GM18951 (cell line): ENCODE results near the gene MAP1LC3B.
"Not testable (repeated sequence)": the region's sequence is repeated elsewhere in the genome, so short reads cannot be mapped to it uniquely, and the experiment has no call there.

Source experiments
- POLR2A ChIP-seq: IDR thresholded peaks from 4 replicates; pipeline ENCODE4 v1.6.1; 2011; ENCODE audit warnings: mild to moderate bottlenecking; ENCODE audit not compliant: insufficient read length, insufficient read depth; ENCODE audit errors: extremely low read depth
- in situ Hi-C: fragments of 300-500 bp; cut with MboI; formaldehyde crosslinking; loops from one replicate; pipeline ENCODE4 v1.12.0; 2022; ENCODE audit warnings: low sequenced_read_pairs, mixed read lengths, inconsistent platforms; ENCODE audit not compliant: unreplicated experiment

The MAP1LC3B gene

DNA sequence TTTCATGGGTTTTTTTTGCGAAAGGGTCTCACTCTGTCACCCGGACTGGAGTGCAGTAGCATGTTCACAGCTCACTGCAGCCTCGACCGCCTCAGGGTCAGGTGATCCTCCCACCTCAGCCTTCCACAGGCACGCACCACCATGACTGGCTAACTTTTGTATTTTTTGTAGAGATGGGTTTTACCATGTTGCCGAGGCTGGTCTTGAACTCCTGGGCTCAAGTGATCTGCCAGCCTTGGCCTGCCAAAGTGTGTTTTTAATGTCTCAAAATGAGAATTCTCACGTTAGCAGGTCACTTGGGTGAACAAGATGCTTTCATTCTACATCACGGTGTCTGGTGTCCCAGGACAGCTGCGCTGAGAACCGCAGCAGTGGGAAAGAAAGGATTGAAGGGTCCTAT, 11.7 kb upstream of the MAP1LC3B start:
- TF ChIP-seq POLR2A: no peak
- in situ Hi-C loops: no loop called here

- in situ Hi-C loops: no loop called here
Observed at GRCh38 chr16:87380881-87381280, 11.3 kb upstream of the MAP1LC3B start.

DNA sequence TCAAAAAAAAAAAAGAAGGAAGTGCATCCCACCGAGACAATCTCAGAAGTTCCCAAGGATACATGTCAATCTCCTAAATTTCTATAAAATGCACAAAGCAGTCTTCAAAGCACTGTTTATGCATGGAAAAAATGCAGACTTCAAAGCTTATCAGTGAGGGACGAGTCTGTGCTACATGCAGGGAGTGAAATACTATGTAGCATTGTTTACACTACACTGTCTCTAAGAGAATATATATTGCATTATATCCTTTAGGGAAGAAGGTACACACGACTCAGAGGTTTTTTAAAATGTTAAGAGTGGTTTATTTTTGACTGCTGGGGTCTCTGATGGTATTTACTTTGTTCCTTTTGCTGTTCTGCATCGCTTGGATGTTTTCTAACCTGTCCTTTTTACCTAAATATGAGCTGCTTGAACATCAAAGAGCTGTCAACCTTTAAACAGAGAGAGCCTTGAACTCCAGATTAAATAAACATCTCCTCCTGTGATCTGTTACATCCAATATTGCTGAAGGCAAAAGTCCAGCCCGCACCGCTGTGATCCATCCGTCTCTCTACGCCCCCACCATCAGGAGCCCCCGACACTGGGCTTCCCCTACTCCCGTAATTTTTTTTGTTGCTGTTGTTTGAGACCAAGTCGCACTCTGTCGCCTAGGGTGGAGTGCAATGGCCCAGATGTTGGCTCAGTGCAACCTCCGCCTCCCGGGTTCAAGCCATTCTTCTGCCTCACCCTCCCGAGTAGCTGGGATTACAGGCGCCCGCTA, 9.9 kb upstream of the MAP1LC3B start:
- no peak for TF ChIP-seq POLR2A
- in situ Hi-C loops: no loop called here

More at GRCh38 chr16:87380881-87381280, 11.3 kb upstream of the MAP1LC3B start:
- no peak for TF ChIP-seq POLR2A

- in situ Hi-C loops: no loop called here
- peak; percentile 86 for TF ChIP-seq POLR2A
Observed at GRCh38 chr16:87383505-87384161, 8.5 kb upstream of the MAP1LC3B start, which contains the start of gene FBXO31. Gene FBXO31, minus strand, starts transcription at chr16:87383776. Its CDS starts 32 bp downstream, at chr16:87383744.

GRCh38 chr16:87384162-87384874, 7.8 kb upstream of the MAP1LC3B start:
- no peak for TF ChIP-seq POLR2A
- in situ Hi-C loops: no loop called here

DNA sequence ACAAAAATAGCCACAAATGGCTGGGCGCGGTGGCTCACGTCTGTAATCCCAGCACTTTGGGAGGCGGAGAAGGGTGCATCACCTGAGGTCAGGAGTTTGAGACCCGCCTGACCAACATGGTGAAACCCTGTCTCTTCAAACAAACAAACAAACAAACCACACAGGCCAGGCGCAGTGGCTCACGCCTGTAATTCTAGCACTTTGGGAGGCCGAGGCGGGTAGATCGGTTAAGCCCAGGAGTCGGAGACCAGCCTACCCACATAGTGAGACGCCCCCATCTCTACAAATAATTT, 7.3 kb upstream of the MAP1LC3B start:
- in situ Hi-C loops: not testable (repeated sequence)

- no peak for TF ChIP-seq POLR2A
- in situ Hi-C loops: no loop called here
Observed at GRCh38 chr16:87387942-87388817, 4.0 kb upstream of the MAP1LC3B start.

GRCh38 chr16:87388818-87389134, 3.4 kb upstream of the MAP1LC3B start:
- no peak for TF ChIP-seq POLR2A
- in situ Hi-C loops: no loop called here

- no peak for TF ChIP-seq POLR2A
- in situ Hi-C loops: no loop called here
Observed at GRCh38 chr16:87389245-87389644, 2.9 kb upstream of the MAP1LC3B start.

- in situ Hi-C loops: not testable (repeated sequence)
Observed at GRCh38 chr16:87389914-87390313, 2.2 kb upstream of the MAP1LC3B start.

- no peak for TF ChIP-seq POLR2A
- in situ Hi-C loops: no loop called here
Observed at GRCh38 chr16:87390641-87391323, 1.4 kb upstream of the MAP1LC3B start.

DNA sequence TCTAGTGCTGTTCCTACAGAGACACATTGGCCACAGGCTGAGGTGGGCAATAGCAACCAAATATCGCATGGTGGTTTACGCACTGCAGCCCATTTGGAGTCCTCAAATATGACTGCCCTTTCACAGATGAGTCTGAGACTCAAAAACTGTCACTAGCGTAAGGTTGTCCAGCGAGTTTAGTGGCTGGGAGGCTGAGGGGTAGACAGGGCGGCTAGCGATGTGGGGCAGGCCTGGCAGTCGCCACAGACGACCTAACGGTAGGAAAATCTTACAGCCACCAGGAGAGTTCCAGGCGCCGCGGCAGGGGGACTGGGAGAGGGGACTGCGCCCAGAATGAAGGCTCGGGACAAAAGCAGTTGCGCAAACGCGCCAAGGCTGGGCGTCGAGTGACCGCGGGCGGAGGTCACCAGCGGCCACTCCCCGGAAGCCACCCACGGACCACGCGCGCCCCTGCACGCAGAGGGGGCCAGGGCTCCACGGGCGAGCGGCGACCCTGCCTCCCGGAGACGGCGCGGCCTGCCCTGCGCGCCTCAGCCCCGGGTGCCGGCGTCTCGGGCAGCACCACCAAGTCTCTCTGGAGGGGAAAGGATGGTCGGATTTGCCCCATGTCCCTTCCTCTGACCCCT, 699 bp upstream of the MAP1LC3B start:
- no peak for TF ChIP-seq POLR2A
- in situ Hi-C loops: no loop called here
